ENCODE measurements around the gene COL7A1. TPM values are rescaled to one million over a fixed set of nuclear protein-coding genes. Genes with fewer than 3 reads are reported as not detected.

The COL7A1 gene
- total RNA-seq, 1 experiment from 2014 or later: 40.0 TPM

- no peak for TF ChIP-seq TCF7L2 (IDR thresholded peaks at IDR 0.05; ENCODE audit: low read depth, low read length)
- TF ChIP-seq POLR2AphosphoS5 (IDR thresholded peaks at IDR 0.05; ENCODE audit: low read depth, low read length): no peak
- TF ChIP-seq, protein P1, sequence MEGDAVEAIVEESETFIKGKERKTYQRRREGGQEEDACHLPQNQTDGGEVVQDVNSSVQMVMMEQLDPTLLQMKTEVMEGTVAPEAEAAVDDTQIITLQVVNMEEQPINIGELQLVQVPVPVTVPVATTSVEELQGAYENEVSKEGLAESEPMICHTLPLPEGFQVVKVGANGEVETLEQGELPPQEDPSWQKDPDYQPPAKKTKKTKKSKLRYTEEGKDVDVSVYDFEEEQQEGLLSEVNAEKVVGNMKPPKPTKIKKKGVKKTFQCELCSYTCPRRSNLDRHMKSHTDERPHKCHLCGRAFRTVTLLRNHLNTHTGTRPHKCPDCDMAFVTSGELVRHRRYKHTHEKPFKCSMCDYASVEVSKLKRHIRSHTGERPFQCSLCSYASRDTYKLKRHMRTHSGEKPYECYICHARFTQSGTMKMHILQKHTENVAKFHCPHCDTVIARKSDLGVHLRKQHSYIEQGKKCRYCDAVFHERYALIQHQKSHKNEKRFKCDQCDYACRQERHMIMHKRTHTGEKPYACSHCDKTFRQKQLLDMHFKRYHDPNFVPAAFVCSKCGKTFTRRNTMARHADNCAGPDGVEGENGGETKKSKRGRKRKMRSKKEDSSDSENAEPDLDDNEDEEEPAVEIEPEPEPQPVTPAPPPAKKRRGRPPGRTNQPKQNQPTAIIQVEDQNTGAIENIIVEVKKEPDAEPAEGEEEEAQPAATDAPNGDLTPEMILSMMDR (IDR thresholded peaks at IDR 0.05): no peak
- no peak for TF ChIP-seq SIN3A (IDR thresholded peaks at IDR 0.05; ENCODE audit: borderline replicate concordance, insufficient read depth, low read depth, low read length)
- TF ChIP-seq REST (IDR thresholded peaks at IDR 0.05; ENCODE audit: insufficient read depth in 1 of 2, low read depth in 2 of 2, low read length in 1 of 2): no peak
- POLR2A ChIA-PET: no interaction called here
- H3K4me3 ChIP-seq (ENCODE audit: low read depth in 2 of 2, low read length in 2 of 2): no peak overlapping the region
- intact Hi-C loops (cut with micrococcal nuclease; ENCODE audit: unreplicated experiment) (no loop called here), in situ Hi-C loops (cut with HindIII; ENCODE audit: low pct_unique_long_range_greater_than_20kb, low sequenced_read_pairs) (no loop called here)
- no peak overlapping the region for H3K27ac ChIP-seq (ENCODE audit: low read length)
- no peaks in the 10 kb centered on the region for H3K9me3 ChIP-seq (ENCODE audit: control insufficient read depth, insufficient read depth, low read depth, low read length)
- CTCF ChIA-PET: no interaction called here
- no peak for ATAC-seq
- no peak for DNase-seq (ENCODE audit: low read depth, low spot score)
- no peaks in the 10 kb centered on the region for H3K27me3 ChIP-seq (ENCODE audit: control insufficient read depth, insufficient read depth, low read length)
- BruUV-seq (replicated peaks): no TSS peak
- peaks cover 15% of the 10 kb centered on the region for H3K36me3 ChIP-seq (ENCODE audit: control insufficient read depth, insufficient read depth, low read length)
- H3K4me1 ChIP-seq (ENCODE audit: control insufficient read depth, insufficient read depth, low read length): peaks cover 6% of the 10 kb centered on the region
These were observed 12.4 kb upstream of the COL7A1 start for GRCh38 chr3:48607519-48607918.

DNA sequence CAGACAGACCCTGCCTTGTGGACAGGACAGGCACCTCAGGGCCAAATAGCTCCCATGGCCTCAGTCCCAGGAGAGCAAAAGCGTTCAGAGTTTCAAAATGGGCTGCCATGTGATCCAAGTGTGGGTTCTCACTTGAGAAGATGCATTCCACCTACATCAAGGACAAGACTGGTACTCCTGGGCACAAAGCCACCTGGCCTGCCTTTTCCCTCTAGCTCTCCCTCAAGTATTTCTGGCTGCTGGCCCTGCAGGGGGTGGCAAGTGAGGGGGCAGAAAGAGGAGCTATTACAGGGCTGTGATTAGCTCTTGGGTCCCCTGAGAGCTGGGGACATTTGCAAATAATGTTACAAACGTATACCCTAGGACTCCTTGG lies 6.5 kb upstream of the COL7A1 start:
- peaks cover 22% of the 10 kb centered on the region for H3K4me1 ChIP-seq (ENCODE audit: control insufficient read depth, insufficient read depth, low read length)
- BruUV-seq (replicated peaks): no TSS peak
- no peaks in the 10 kb centered on the region for H3K27me3 ChIP-seq (ENCODE audit: control insufficient read depth, insufficient read depth, low read length)
- no peak overlapping the region for H3K4me3 ChIP-seq (ENCODE audit: low read depth in 2 of 2, low read length in 2 of 2)
- ATAC-seq (no peak), DNase-seq (ENCODE audit: low read depth, low spot score) (no peak)
- intact Hi-C loops (cut with micrococcal nuclease; ENCODE audit: unreplicated experiment): no loop called here
- peaks cover 6% of the 10 kb centered on the region for H3K36me3 ChIP-seq (ENCODE audit: control insufficient read depth, insufficient read depth, low read length)
- no peak overlapping the region for H3K27ac ChIP-seq (ENCODE audit: low read length)
- ChIA-PET CTCF (no interaction called here), POLR2A (no interaction called here)
- TF ChIP-seq REST (IDR thresholded peaks at IDR 0.05; ENCODE audit: insufficient read depth in 1 of 2, low read depth in 2 of 2, low read length in 1 of 2) (no peak), TCF7L2 (IDR thresholded peaks at IDR 0.05; ENCODE audit: low read depth, low read length) (no peak), SIN3A (IDR thresholded peaks at IDR 0.05; ENCODE audit: borderline replicate concordance, insufficient read depth, low read depth, low read length) (no peak), POLR2AphosphoS5 (IDR thresholded peaks at IDR 0.05; ENCODE audit: low read depth, low read length) (no peak)
- TF ChIP-seq, protein P1 (IDR thresholded peaks at IDR 0.05): no peak
- no peaks in the 10 kb centered on the region for H3K9me3 ChIP-seq (ENCODE audit: control insufficient read depth, insufficient read depth, low read depth, low read length)
- in situ Hi-C loops (cut with HindIII; ENCODE audit: low pct_unique_long_range_greater_than_20kb, low sequenced_read_pairs): no loop called here
